Measurements from ENCODE around the gene RNGTT. TPM values are rescaled to one million over a fixed set of nuclear protein-coding genes. Genes with fewer than 3 reads are reported as not detected.
A peak's percentile ranks its signal among the peaks of the same experiment; 100 is the strongest.
"Not testable (repeated sequence)": the region's sequence is repeated elsewhere in the genome, so short reads cannot be mapped to it uniquely, and the experiment has no call there.

Gene RNGTT
- total and polyA plus RNA-seq, 7 donors: 3.0 to 14.7 (median 10.0) TPM

DNA sequence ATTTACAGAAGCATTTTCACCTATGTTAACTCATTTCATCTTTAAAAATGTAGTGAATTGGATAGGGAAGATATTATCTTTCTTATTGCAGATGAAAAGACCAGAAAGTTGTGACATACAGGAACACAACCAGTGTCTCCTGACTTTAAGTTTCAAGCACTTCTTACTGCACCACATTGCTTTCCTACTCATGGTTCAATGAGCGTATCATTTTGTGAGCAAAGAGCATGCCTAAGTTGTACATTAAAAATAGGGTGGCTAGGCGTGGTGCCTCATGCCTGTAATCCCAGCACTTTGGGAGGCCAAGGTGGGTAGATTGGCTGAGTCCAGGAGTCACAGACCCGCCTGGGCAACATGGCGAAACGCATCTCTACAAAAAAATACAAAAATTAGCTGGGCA is 21.2 kb upstream of the RNGTT start:
- Histone ChIP-seq H3K4me3 (no peak overlapping the region), H3K27me3 (no peaks in the 10 kb centered on the region), H3K27ac (no peak overlapping the region), H3K4me1 (peaks cover 0 to 9% (median 7%) of the 10 kb centered on the region in 4 donors), H3K36me3 (no peaks in the 10 kb centered on the region), H3K9me3 (no peaks in the 10 kb centered on the region)
- intact Hi-C loops (cut with DNase I): loop anchor here (5.0 kb wide), 4 partner anchors 38 to 383 kb away; partner anchors contain the start of genes SRSF12 and UBE2J1
- DNase-seq: no peak
- TF ChIP-seq POLR2A (IDR thresholded peaks at IDR 0.05): no peak
- TF ChIP-seq EP300 (IDR thresholded peaks at IDR 0.05): no peak
- no peak for TF ChIP-seq POLR2AphosphoS5 (IDR thresholded peaks at IDR 0.05)
- TF ChIP-seq, protein P1, sequence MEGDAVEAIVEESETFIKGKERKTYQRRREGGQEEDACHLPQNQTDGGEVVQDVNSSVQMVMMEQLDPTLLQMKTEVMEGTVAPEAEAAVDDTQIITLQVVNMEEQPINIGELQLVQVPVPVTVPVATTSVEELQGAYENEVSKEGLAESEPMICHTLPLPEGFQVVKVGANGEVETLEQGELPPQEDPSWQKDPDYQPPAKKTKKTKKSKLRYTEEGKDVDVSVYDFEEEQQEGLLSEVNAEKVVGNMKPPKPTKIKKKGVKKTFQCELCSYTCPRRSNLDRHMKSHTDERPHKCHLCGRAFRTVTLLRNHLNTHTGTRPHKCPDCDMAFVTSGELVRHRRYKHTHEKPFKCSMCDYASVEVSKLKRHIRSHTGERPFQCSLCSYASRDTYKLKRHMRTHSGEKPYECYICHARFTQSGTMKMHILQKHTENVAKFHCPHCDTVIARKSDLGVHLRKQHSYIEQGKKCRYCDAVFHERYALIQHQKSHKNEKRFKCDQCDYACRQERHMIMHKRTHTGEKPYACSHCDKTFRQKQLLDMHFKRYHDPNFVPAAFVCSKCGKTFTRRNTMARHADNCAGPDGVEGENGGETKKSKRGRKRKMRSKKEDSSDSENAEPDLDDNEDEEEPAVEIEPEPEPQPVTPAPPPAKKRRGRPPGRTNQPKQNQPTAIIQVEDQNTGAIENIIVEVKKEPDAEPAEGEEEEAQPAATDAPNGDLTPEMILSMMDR (IDR thresholded peaks at IDR 0.05): no peak
- WGBS, 2 donors: 84 to 93% methylated on average over 5 of the region's 5 CpGs

DNA sequence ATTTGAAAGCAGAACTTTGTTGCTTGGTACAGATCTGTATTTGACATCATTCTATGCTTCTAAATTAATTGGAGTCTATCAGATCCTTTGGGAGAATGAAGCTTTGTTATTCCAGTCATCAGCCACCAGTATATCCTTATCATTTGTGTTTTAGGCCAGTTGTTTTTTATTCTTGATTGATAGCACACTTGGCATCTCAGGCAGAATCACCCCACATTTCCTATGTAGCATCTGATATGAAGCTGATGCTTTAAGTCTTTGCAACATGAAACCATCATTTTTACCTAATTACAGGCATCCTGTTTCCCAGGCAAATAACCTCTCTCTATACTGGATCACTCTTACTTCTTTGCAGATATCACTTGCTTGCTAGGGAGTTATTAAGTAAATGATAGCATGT is 20.7 kb upstream of the RNGTT start:
- intact Hi-C loops (cut with DNase I): loop anchor here (5.0 kb wide), 4 partner anchors 38 to 383 kb away; partner anchors contain the start of genes SRSF12 and UBE2J1
- no peaks in the 10 kb centered on the region for H3K9me3 ChIP-seq
- H3K27ac ChIP-seq: no peak overlapping the region
- no peaks in the 10 kb centered on the region for H3K36me3 ChIP-seq
- H3K27me3 ChIP-seq: no peaks in the 10 kb centered on the region
- peaks cover 0 to 9% (median 7%) of the 10 kb centered on the region in 4 donors for H3K4me1 ChIP-seq
- no peak for DNase-seq
- H3K4me3 ChIP-seq: no peak overlapping the region
- TF ChIP-seq, protein P1 (IDR thresholded peaks at IDR 0.05): no peak
- TF ChIP-seq POLR2AphosphoS5 (IDR thresholded peaks at IDR 0.05) (no peak), POLR2A (IDR thresholded peaks at IDR 0.05) (no peak), EP300 (IDR thresholded peaks at IDR 0.05) (no peak)

DNA sequence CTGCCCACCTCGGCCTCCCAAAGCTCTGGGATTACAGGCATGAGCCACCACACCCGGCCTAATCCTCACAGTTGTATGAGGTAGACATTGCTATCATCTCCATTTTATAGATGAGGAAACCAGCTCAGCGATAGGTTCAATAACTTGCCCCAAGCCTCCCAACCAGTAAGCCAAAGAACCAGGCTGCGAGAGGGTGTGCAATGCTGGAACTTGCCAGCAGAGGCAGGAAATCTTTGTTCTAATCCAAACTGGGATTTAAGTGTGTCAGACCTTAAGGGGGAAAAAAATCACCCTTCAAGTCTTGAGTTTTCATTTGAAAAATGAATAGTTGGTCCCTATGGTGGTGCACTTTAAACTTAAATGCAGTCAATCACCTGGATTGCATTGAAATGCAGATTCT is 20.1 kb upstream of the RNGTT start:
- Histone ChIP-seq H3K36me3 (no peaks in the 10 kb centered on the region), H3K4me1 (peaks cover 0 to 9% (median 7%) of the 10 kb centered on the region in 4 donors), H3K9me3 (no peaks in the 10 kb centered on the region), H3K27me3 (no peaks in the 10 kb centered on the region), H3K4me3 (no peak overlapping the region), H3K27ac (peak overlapping the region in 1 of 4 donors; percentile 45)
- no peak for DNase-seq
- intact Hi-C loops (cut with DNase I): loop anchor here (2.0 to 5.0 kb wide), 6 partner anchors 39 to 384 kb away; partner anchors contain the start of genes SRSF12 and UBE2J1
- TF ChIP-seq POLR2A (IDR thresholded peaks at IDR 0.05) (no peak), EP300 (IDR thresholded peaks at IDR 0.05) (no peak), POLR2AphosphoS5 (IDR thresholded peaks at IDR 0.05) (no peak)
- TF ChIP-seq, protein P1 (IDR thresholded peaks at IDR 0.05): peak in 3 of 4 experiments; percentile 22 to 39 (median 36)
- whole genome bisulfite sequencing, 2 donors: 38 to 71% methylated on average over 4 of the region's 4 CpGs

DNA sequence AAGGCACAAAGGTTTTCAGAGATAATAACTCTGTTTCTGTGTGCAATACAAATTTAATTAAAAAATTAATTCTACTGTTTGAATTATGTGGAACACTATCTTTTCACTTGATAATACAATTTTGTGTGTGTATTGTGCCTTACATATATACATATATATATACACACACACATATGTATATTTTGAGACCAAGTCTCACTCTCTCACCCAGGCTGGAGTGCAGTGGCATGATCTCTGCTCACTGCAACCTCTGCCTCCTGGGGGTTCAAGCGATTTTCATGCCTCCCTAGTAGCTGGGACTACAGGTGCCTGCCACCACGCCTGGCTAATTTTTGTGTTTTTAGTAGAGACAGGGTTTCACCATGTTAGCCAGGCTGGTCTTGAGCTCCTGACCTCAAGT is 19.7 kb upstream of the RNGTT start:
- DNase-seq, H3K4me3 ChIP-seq, H3K36me3 ChIP-seq, H3K4me1 ChIP-seq, H3K9me3 ChIP-seq, H3K27me3 ChIP-seq: not testable (repeated sequence)
- 90 to 91% methylated on average over 2 of the region's 2 CpGs for WGBS, 2 donors
- intact Hi-C loops (cut with DNase I): loop anchor here (2.0 to 5.0 kb wide), 6 partner anchors 39 to 384 kb away; partner anchors contain the start of genes SRSF12 and UBE2J1
- peak overlapping the region in 1 of 4 donors; percentile 45 for H3K27ac ChIP-seq

DNA sequence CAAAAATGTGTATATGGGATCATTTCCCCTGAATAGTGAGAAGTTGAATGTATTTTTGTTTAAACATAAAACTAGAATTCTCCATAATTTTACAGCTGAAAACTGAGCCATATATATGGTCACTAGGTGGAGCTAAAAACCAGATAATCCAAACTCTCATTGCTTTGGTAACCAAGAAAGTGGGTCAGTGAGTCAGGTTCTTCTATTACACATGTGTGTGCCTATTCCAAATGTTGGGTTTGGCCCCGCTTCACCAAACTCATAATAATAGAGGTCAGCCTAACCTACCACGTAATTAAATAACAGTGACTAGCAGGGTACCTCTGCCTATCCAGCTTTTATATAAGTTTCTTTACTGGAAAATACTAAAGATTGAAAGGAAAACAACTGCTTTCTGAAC is 19.3 kb upstream of the RNGTT start:
- Histone ChIP-seq H3K9me3 (no peaks in the 10 kb centered on the region), H3K27me3 (no peaks in the 10 kb centered on the region), H3K36me3 (no peaks in the 10 kb centered on the region), H3K4me3 (no peak overlapping the region), H3K27ac (peak overlapping the region in 1 of 4 donors; percentile 45), H3K4me1 (peaks cover 0 to 9% (median 7%) of the 10 kb centered on the region in 4 donors)
- peak; percentile 84 for DNase-seq
- TF ChIP-seq EP300 (IDR thresholded peaks at IDR 0.05) (no peak), POLR2AphosphoS5 (IDR thresholded peaks at IDR 0.05) (peak in 2 of 4 donors; percentile 39 to 48), POLR2A (IDR thresholded peaks at IDR 0.05) (no peak)
- TF ChIP-seq, protein P1 (IDR thresholded peaks at IDR 0.05): peak; percentile 48 to 73 (median 66)
- intact Hi-C loops (cut with DNase I): loop anchor here (1.0 to 5.0 kb wide), 7 partner anchors 40 to 385 kb away; partner anchors contain the start of genes SRSF12 and UBE2J1
- WGBS, 2 donors: 0 to 12% methylated on average over 2 of the region's 2 CpGs
